SJCRH30 (cell line): ENCODE data around the gene APBB2. TPM values are rescaled to one million over a fixed set of nuclear protein-coding genes. Genes with fewer than 3 reads are reported as not detected.

Experiments used
- DNase-seq, 2 experiments: peaks; one replicate each; pipeline ENCODE4 v3.0.0-alpha.2; 2015 to 2020
- H3K27ac ChIP-seq: fragments of 250-450 bp; sonication (Bioruptor Pico); 2 replicates; pipeline ENCODE4 v1.5.1; 2020; ENCODE audit warnings: mild to moderate bottlenecking, moderate library complexity
- H3K27me3 ChIP-seq: fragments of 250-450 bp; sonication (Bioruptor Pico); 2 replicates; pipeline ENCODE4 v1.5.1; 2020; ENCODE audit warnings: mild to moderate bottlenecking, moderate library complexity
- H3K36me3 ChIP-seq: fragments of 250-450 bp; sonication (Bioruptor Pico); 2 replicates; pipeline ENCODE4 v1.5.1; 2020; ENCODE audit warnings: mild to moderate bottlenecking, moderate library complexity
- H3K4me1 ChIP-seq: fragments of 250-450 bp; sonication (Bioruptor Pico); 2 replicates; pipeline ENCODE4 v1.5.1; 2020; ENCODE audit warnings: mild to moderate bottlenecking, moderate library complexity
- H3K4me3 ChIP-seq: fragments of 250-450 bp; sonication (Bioruptor Pico); 2 replicates; pipeline ENCODE4 v1.5.1; 2020; ENCODE audit warnings: mild to moderate bottlenecking, moderate library complexity
- H3K9me3 ChIP-seq: fragments of 250-450 bp; sonication (Bioruptor Pico); replicated peaks from 2 replicates; pipeline ENCODE4 v1.5.1; 2020; ENCODE audit warnings: mild to moderate bottlenecking, moderate library complexity
- total RNA-seq: library from RNA; depleted of rRNA; stranded (reverse); fragments of >200 nt; shearing (Covaris generic); gene quantifications from 2 replicates; pipeline ENCODE4 v1.2.3, GENCODE V29; 2014

The APBB2 gene
- total RNA-seq, 1 experiment from 2014 or later: 89.7 TPM

DNA sequence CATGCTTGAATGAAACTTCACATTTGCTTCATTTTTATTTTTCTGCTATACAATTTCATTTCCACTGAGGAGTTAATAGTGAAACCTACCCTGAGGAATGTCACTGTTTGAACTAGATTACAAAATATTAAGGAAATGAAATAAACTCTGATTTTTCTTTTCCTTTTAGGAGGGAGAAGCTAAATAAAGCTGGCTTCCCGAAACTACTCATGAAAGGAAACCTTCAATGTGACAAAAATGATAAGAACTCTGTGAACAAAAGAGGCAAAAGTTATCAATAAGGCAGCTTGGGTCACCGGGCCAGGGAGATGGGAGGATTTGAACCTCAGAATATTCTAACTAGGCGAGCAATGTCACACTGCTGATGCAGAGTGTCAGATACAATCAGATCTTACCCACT, 185.2 kb downstream of the APBB2 start:
- Histone ChIP-seq H3K36me3 (peaks cover 26% of the 10 kb centered on the region), H3K4me3 (no peak overlapping the region), H3K9me3 (peaks cover 26% of the 10 kb centered on the region), H3K27me3 (no peaks in the 10 kb centered on the region), H3K4me1 (peaks cover 9% of the 10 kb centered on the region; the same call in 1 of the 2 replicates), H3K27ac (no peak overlapping the region)
- DNase-seq: no peak

GRCh38 chr4:41028392-41029076, 185.8 kb downstream of the APBB2 start:
- DNase-seq: peak in 1 of 2 experiments; percentile 48
- Histone ChIP-seq H3K4me3 (no peak overlapping the region), H3K36me3 (peaks cover 26% of the 10 kb centered on the region), H3K4me1 (peaks cover 9% of the 10 kb centered on the region; the same call in 1 of the 2 replicates), H3K27me3 (no peaks in the 10 kb centered on the region), H3K27ac (no peak overlapping the region), H3K9me3 (peaks cover 30% of the 10 kb centered on the region)

- Histone ChIP-seq H3K4me3 (no peak overlapping the region), H3K9me3 (peaks cover 30% of the 10 kb centered on the region), H3K4me1 (peaks cover 9% of the 10 kb centered on the region; the same call in 1 of the 2 replicates), H3K27me3 (no peaks in the 10 kb centered on the region), H3K36me3 (peaks cover 22% of the 10 kb centered on the region), H3K27ac (no peak overlapping the region)
- DNase-seq: no peak
Measured at GRCh38 chr4:41026971-41027370, 187.4 kb downstream of the APBB2 start.

DNA sequence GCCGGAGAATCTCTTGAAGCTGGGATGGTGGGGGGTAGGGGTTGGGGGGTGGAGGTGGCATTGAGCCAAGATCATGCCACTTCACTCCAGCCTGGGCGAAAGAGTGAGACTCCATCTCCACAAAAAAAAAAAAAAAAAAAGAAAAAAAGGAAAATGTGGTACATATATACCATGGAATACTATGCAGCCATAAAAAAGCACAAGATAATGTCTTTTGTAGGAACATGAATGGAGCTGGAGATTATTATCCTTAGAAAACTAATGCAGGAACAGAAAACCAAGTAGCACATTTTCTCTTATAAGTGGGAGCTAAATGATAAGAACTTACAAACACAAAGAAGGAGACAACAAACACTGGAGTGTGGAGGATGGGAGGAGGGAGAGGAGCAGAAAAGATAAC, 188.5 kb downstream of the APBB2 start:
- Histone ChIP-seq H3K27me3 (no peaks in the 10 kb centered on the region), H3K27ac (no peak overlapping the region), H3K4me3 (no peak overlapping the region), H3K4me1 (peaks cover 9% of the 10 kb centered on the region; the same call in 1 of the 2 replicates), H3K36me3 (peaks cover 19% of the 10 kb centered on the region), H3K9me3 (peaks cover 30% of the 10 kb centered on the region)
- DNase-seq: no peak

DNA sequence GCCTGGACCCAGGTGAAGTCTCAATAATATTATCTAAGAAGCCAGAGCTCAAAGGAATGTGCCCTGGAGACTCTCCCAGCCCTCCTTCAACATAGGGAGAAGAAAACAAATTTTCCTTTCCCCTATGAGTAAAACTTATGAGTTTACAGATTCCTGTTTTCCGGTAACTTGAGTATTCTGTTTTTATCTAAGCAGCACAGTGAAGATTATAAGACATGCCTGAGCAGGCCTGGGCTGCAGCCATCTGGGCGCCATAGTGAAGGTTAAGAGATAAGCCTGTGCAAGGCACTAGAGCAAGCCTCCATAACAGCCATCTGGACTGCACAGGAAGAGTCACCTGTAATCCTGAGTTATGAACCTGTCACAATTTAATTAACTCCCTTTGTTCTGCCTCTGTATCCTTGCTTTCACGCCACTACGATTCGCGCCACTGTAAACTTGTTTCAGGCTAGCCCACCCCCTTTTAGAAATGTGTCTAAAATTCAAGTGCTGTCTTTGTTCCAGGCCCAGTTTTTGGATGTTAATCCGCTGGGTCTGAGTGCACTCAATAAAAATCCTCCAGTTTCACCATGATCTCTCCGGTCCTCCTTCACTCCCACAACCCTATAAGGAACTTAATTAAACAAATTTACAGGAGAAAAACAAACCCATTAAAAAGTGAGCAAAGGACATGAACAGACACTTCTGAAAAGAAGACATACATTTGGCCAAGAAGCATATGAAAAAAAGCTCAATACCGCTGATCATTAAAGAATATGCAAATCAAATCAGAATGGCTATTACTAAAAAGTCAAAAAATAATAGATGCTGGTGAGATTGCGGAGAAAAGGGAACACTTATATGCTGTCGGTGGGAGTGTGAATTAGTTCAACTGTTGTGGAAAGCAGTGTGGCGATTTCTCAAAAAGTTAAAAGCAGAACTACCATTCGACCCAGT, 189.5 kb downstream of the APBB2 start:
- DNase-seq: peak in 1 of 2 experiments; percentile 29
- H3K9me3 ChIP-seq: peaks cover 30% of the 10 kb centered on the region
- peaks cover 9% of the 10 kb centered on the region; the same call in 1 of the 2 replicates for H3K4me1 ChIP-seq
- peaks cover 14% of the 10 kb centered on the region for H3K36me3 ChIP-seq
- no peak overlapping the region for H3K27ac ChIP-seq
- no peaks in the 10 kb centered on the region for H3K27me3 ChIP-seq
- no peak overlapping the region for H3K4me3 ChIP-seq

DNA sequence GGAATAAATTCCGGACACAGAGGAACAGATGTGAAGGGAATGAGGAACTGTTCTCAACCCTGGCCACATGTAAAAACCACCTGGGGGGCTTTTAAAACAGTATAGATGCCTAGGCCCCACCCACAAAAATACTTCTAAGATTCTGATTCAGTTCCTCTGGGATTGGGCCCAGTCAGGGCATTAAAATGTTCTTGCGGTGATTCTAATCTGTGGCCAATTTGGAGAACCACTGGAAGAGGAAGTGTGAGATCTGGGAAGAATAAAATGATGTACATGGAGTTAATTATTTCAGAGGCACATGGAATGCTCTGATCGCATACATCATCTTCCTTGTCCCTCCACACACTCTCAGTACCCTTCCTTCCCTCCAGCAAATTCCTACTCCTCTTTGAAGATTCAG, 192.2 kb downstream of the APBB2 start:
- peaks cover 10% of the 10 kb centered on the region for H3K36me3 ChIP-seq
- H3K27ac ChIP-seq: no peak overlapping the region
- no peaks in the 10 kb centered on the region for H3K27me3 ChIP-seq
- DNase-seq: no peak
- no peak overlapping the region for H3K4me3 ChIP-seq
- no peaks in the 10 kb centered on the region for H3K4me1 ChIP-seq
- H3K9me3 ChIP-seq: peaks cover 25% of the 10 kb centered on the region

- Histone ChIP-seq H3K9me3 (no peaks in the 10 kb centered on the region), H3K27ac (peak overlapping the region; percentile 14), H3K4me1 (peaks cover 7% of the 10 kb centered on the region), H3K36me3 (peaks cover 17% of the 10 kb centered on the region; the same call in 1 of the 2 replicates), H3K27me3 (no peaks in the 10 kb centered on the region), H3K4me3 (no peak overlapping the region)
- DNase-seq: peak; percentile 16 to 56
Measured at GRCh38 chr4:41015016-41015675, 199.2 kb downstream of the APBB2 start.

- Histone ChIP-seq H3K9me3 (no peaks in the 10 kb centered on the region), H3K4me3 (no peak overlapping the region), H3K36me3 (peaks cover 17% of the 10 kb centered on the region; the same call in 1 of the 2 replicates), H3K27ac (no peak overlapping the region), H3K27me3 (no peaks in the 10 kb centered on the region), H3K4me1 (peaks cover 7% of the 10 kb centered on the region)
- DNase-seq: no peak
Measured at GRCh38 chr4:41014158-41014557, 200.2 kb downstream of the APBB2 start.

GRCh38 chr4:41013746-41014145, 200.6 kb downstream of the APBB2 start:
- H3K36me3 ChIP-seq: peaks cover 17% of the 10 kb centered on the region; the same call in 1 of the 2 replicates
- no peaks in the 10 kb centered on the region for H3K27me3 ChIP-seq
- DNase-seq: no peak
- H3K27ac ChIP-seq: no peak overlapping the region
- no peak overlapping the region for H3K4me3 ChIP-seq
- H3K4me1 ChIP-seq: peaks cover 7% of the 10 kb centered on the region
- H3K9me3 ChIP-seq: no peaks in the 10 kb centered on the region

DNA sequence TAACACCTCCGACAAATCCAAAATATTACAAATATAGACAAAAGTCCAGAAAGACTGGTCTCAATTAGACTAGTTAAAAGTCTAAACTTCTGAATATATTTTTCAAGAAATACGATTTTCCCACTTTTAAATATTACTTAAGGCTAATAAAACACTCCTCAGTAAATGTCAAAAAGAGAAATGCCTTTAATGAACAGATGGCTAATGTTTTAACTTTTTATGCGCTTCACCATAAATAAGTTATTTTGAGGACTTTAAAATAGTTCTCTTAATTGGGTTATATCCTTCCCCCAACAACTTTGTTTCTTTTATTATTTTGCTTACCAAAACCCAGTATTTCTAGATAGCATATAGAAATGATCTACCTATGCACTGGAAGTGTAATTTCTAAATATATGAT, 201.4 kb downstream of the APBB2 start:
- Histone ChIP-seq H3K9me3 (no peaks in the 10 kb centered on the region), H3K4me1 (peaks cover 7% of the 10 kb centered on the region), H3K27ac (no peak overlapping the region), H3K36me3 (peaks cover 17% of the 10 kb centered on the region; the same call in 1 of the 2 replicates), H3K4me3 (no peak overlapping the region), H3K27me3 (no peaks in the 10 kb centered on the region)
- no peak for DNase-seq

DNA sequence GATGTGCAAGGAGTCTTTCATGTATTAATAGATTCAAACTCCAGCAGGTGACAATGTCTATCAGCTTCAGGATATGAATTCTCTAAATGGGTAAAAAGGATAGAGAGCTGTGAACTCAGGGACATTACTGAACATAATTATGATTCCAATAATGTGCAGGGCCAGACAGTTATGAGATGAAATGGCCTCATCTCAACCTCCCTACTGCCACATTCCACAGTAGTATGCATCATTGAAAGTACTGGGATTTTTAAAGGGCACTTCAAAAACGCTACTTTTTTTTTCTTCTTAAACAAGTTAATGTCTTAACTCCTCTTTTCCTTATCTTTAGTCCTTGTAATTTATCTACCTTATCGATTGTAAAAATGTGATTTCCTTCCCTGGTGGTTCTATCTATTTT, 202.0 kb downstream of the APBB2 start:
- Histone ChIP-seq H3K36me3 (peaks cover 19% of the 10 kb centered on the region; the same call in 1 of the 2 replicates), H3K27ac (no peak overlapping the region), H3K9me3 (peaks cover 5% of the 10 kb centered on the region; the same call in 1 of the 2 replicates), H3K27me3 (no peaks in the 10 kb centered on the region), H3K4me3 (no peak overlapping the region), H3K4me1 (peaks cover 7% of the 10 kb centered on the region)
- no peak for DNase-seq

- no peaks in the 10 kb centered on the region for H3K27me3 ChIP-seq
Measured at GRCh38 chr4:41009411-41009810, 204.9 kb downstream of the APBB2 start.

DNA sequence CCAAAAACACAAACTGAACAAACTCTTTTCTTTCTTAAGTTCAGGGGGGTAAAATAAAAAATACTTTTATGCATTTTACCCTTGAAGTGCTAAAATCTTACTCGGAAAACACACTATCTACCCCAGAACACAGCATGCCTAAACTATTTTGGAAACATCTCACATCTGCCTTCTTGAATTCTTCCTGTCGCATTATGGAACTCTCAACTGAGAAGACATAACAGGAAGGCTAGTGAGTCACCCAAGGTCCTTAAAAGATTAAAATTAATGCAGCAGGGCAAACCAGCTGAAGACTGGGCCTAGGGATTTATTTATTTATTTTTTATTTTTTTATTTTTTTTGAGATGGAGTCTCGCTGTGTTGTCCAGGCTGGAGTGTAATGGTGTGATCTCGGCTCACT, 208.2 kb downstream of the APBB2 start:
- H3K9me3 ChIP-seq: peaks cover 5% of the 10 kb centered on the region; the same call in 1 of the 2 replicates
- no peak for DNase-seq
- no peak overlapping the region for H3K4me3 ChIP-seq
- H3K36me3 ChIP-seq: peaks cover 8% of the 10 kb centered on the region
- H3K27me3 ChIP-seq: no peaks in the 10 kb centered on the region
- no peaks in the 10 kb centered on the region for H3K4me1 ChIP-seq
- H3K27ac ChIP-seq: no peak overlapping the region

More at GRCh38 chr4:41009411-41009810, 204.9 kb downstream of the APBB2 start:
- peaks cover 5% of the 10 kb centered on the region; the same call in 1 of the 2 replicates for H3K9me3 ChIP-seq
- peaks cover 18% of the 10 kb centered on the region for H3K36me3 ChIP-seq
- H3K4me1 ChIP-seq: no peaks in the 10 kb centered on the region
- H3K27ac ChIP-seq: no peak overlapping the region
- DNase-seq: no peak
- no peak overlapping the region for H3K4me3 ChIP-seq

- H3K36me3 ChIP-seq: peaks cover 6% of the 10 kb centered on the region
- H3K9me3 ChIP-seq: peaks cover 3% of the 10 kb centered on the region; the same call in 1 of the 2 replicates
- no peak overlapping the region for H3K27ac ChIP-seq
- no peaks in the 10 kb centered on the region for H3K27me3 ChIP-seq
- H3K4me3 ChIP-seq: no peak overlapping the region
- no peaks in the 10 kb centered on the region for H3K4me1 ChIP-seq
- no peak for DNase-seq
Measured at GRCh38 chr4:41002309-41002708, 212.0 kb downstream of the APBB2 start.
